ENCODE results near the gene AKNA. TPM values are rescaled to one million over a fixed set of nuclear protein-coding genes. Genes with fewer than 3 reads are reported as not detected.
A peak's percentile ranks its signal among the peaks of the same experiment; 100 is the strongest.

Gene AKNA
- total RNA-seq, 4 donors from 2014 or later: 34.8 to 63.2 (median 48.6) TPM

- Histone ChIP-seq H3K4me1 (peaks cover 6 to 20% (median 8%) of the 10 kb centered on the region in 4 donors), H3K4me3 (no peak overlapping the region), H3K27me3 (no peaks in the 10 kb centered on the region), H3K9me3 (no peaks in the 10 kb centered on the region), H3K27ac (peak overlapping the region; percentile 68 to 79 (median 71)), H3K36me3 (peaks cover 0 to 73% (median 32%) of the 10 kb centered on the region in 4 donors)
- intact Hi-C loops (cut with DNase I; ENCODE audit: low total_unique reads): loop anchor here (10.0 kb wide), 2 partner anchors 46 to 296 kb away; no protein-coding TSS in a partner anchor
- no peak for DNase-seq
- no peak for TF ChIP-seq EP300 (IDR thresholded peaks at IDR 0.05; ENCODE audit: low read depth)
- no peak for TF ChIP-seq POLR2AphosphoS5 (IDR thresholded peaks at IDR 0.05)
- TF ChIP-seq CTCF (IDR thresholded peaks at IDR 0.05): no peak
- no peak for TF ChIP-seq POLR2A (IDR thresholded peaks at IDR 0.05)
- in situ Hi-C loops (cut with MboI; ENCODE audit: low pct_ligation_motif_present in 1 of 4, low pct_unique_long_range_greater_than_20kb in 1 of 4, low sequenced_read_pairs in 3 of 4): no loop called here
- 60 to 92% methylated on average over 1 to 12 of the region's 12 CpGs for WGBS, 2 donors (ENCODE audit: low coverage in 1 of 2)
Observed at GRCh38 chr9:114348261-114348905, 39.4 kb downstream of the AKNA start.

- in situ Hi-C loops (cut with MboI; ENCODE audit: low pct_ligation_motif_present in 1 of 4, low pct_unique_long_range_greater_than_20kb in 1 of 4, low sequenced_read_pairs in 3 of 4) (no loop called here), intact Hi-C loops (cut with DNase I; ENCODE audit: low total_unique reads) (loop anchor here (10.0 kb wide), 2 partner anchors 47 to 297 kb away; no protein-coding TSS in a partner anchor)
- TF ChIP-seq EP300 (IDR thresholded peaks at IDR 0.05; ENCODE audit: low read depth) (no peak), POLR2AphosphoS5 (IDR thresholded peaks at IDR 0.05) (no peak), POLR2A (IDR thresholded peaks at IDR 0.05) (no peak), CTCF (IDR thresholded peaks at IDR 0.05) (no peak)
- H3K36me3 ChIP-seq: peaks cover 0 to 75% (median 32%) of the 10 kb centered on the region in 4 donors
- peaks cover 6 to 20% (median 8%) of the 10 kb centered on the region in 4 donors for H3K4me1 ChIP-seq
- H3K27me3 ChIP-seq: no peaks in the 10 kb centered on the region
- H3K4me3 ChIP-seq: no peak overlapping the region
- H3K9me3 ChIP-seq: no peaks in the 10 kb centered on the region
- 0 to 73% methylated on average over 1 to 15 of the region's 15 CpGs for WGBS, 2 donors (ENCODE audit: low coverage in 1 of 2)
- DNase-seq: no peak
- H3K27ac ChIP-seq: peak overlapping the region in 1 of 4 donors; percentile 74
Observed at GRCh38 chr9:114347675-114348074, 40.1 kb downstream of the AKNA start.

- no peak for TF ChIP-seq POLR2A (IDR thresholded peaks at IDR 0.05)
- TF ChIP-seq EP300 (IDR thresholded peaks at IDR 0.05; ENCODE audit: low read depth): no peak
- TF ChIP-seq CTCF (IDR thresholded peaks at IDR 0.05): no peak
- Histone ChIP-seq H3K27me3 (no peaks in the 10 kb centered on the region), H3K27ac (no peak overlapping the region), H3K9me3 (no peaks in the 10 kb centered on the region), H3K4me3 (no peak overlapping the region), H3K4me1 (peaks cover 6 to 20% (median 8%) of the 10 kb centered on the region in 4 donors), H3K36me3 (peaks cover 0 to 76% (median 29%) of the 10 kb centered on the region in 4 donors)
- no peak for DNase-seq
- intact Hi-C loops (cut with DNase I; ENCODE audit: low total_unique reads): loop anchor here (10.0 kb wide), 2 partner anchors 49 to 299 kb away; no protein-coding TSS in a partner anchor
- WGBS, 2 donors (ENCODE audit: low coverage in 1 of 2): 91% methylated on average over 11 of the region's 11 CpGs; no CpG with 5 or more reads in 1 of the 2 donors
- in situ Hi-C loops (cut with MboI; ENCODE audit: low pct_ligation_motif_present in 1 of 4, low pct_unique_long_range_greater_than_20kb in 1 of 4, low sequenced_read_pairs in 3 of 4): no loop called here
Observed at GRCh38 chr9:114346146-114346545, 41.6 kb downstream of the AKNA start.

- Histone ChIP-seq H3K4me1 (peaks cover 6 to 20% (median 8%) of the 10 kb centered on the region in 4 donors), H3K9me3 (no peaks in the 10 kb centered on the region), H3K4me3 (no peak overlapping the region), H3K27me3 (no peaks in the 10 kb centered on the region), H3K36me3 (peaks cover 0 to 78% (median 29%) of the 10 kb centered on the region in 4 donors), H3K27ac (no peak overlapping the region)
- intact Hi-C loops (cut with DNase I; ENCODE audit: low total_unique reads) (loop anchor here (10.0 kb wide), 2 partner anchors 49 to 299 kb away; no protein-coding TSS in a partner anchor), in situ Hi-C loops (cut with MboI; ENCODE audit: low pct_ligation_motif_present in 1 of 4, low pct_unique_long_range_greater_than_20kb in 1 of 4, low sequenced_read_pairs in 3 of 4) (no loop called here)
- no peak for TF ChIP-seq POLR2AphosphoS5 (IDR thresholded peaks at IDR 0.05)
- no peak for TF ChIP-seq POLR2A (IDR thresholded peaks at IDR 0.05)
- TF ChIP-seq EP300 (IDR thresholded peaks at IDR 0.05; ENCODE audit: low read depth): no peak
- TF ChIP-seq CTCF (IDR thresholded peaks at IDR 0.05): no peak
- 80 to 90% methylated on average over 1 to 7 of the region's 7 CpGs for WGBS, 2 donors (ENCODE audit: low coverage in 1 of 2)
- DNase-seq: no peak
Observed at GRCh38 chr9:114345493-114346065, 42.2 kb downstream of the AKNA start.
